GM12891 (cell line): Measurements from ENCODE around the gene NUTF2.

Source experiments
- PAX5 ChIP-seq: IDR thresholded peaks from 2 replicates; pipeline ENCODE4 v1.6.1; 2011; ENCODE audit warnings: low read length, moderate library complexity, mild to moderate bottlenecking; ENCODE audit not compliant: insufficient read depth, severe bottlenecking
- POLR2A ChIP-seq: IDR thresholded peaks from 2 replicates; pipeline ENCODE4 v1.6.1; 2011; ENCODE audit warnings: low read depth, low read length, control low read depth
- POLR2AphosphoS5 ChIP-seq: IDR thresholded peaks from 2 replicates; pipeline ENCODE4 v1.6.1; 2011; ENCODE audit warnings: low read depth, low read length, control low read depth
- POU2F2 ChIP-seq: IDR thresholded peaks from 2 replicates; pipeline ENCODE4 v1.6.1; 2011; ENCODE audit warnings: low read depth, mild to moderate bottlenecking, control low read depth, low read length, moderate library complexity
- SPI1 ChIP-seq: IDR thresholded peaks from 2 replicates; pipeline ENCODE4 v1.6.1; 2011; ENCODE audit warnings: low read depth, low read length, control low read depth
- TAF1 ChIP-seq: IDR thresholded peaks from 2 replicates; pipeline ENCODE4 v1.6.1; 2011; ENCODE audit warnings: low read depth, low read length, control low read depth

DNA sequence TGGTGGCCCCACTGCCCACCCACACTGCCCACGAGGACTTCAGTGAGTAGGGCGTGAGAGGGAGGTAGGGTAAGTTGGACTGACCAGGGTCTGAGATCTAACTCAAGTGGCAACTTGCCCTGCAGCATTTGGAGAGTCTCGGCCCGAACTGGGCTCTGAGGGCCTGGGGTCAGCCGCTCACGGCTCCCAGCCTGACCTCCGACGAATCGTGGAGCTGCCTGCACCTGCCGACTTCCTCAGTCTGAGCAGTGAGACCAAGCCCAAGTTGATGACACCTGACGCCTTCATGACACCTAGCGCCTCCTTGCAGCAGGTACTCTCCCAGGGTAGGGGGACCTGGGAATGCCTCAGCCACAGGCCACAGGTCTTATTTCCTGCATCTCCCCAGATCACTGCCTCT, 32.7 kb downstream of the NUTF2 start:
- TF ChIP-seq POLR2A (no peak), TAF1 (no peak), POLR2AphosphoS5 (no peak), SPI1 (no peak), PAX5 (no peak), POU2F2 (no peak)
